OCI-LY7 (cell line): ENCODE measurements around the gene NR5A2.

ENCODE experiments used
- CTCF ChIP-seq: fragments of 200-600 bp; sonication (generic); conservative IDR thresholded peaks from 2 replicates; pipeline ENCODE4 v1.5.1; 2014; ENCODE audit warnings: mild to moderate bottlenecking, antibody characterized with exemption, low read length, moderate library complexity, mixed read lengths
- EZH2phosphoT487 ChIP-seq: fragments of 200-600 bp; sonication (generic); IDR thresholded peaks from 2 replicates; pipeline ENCODE4 v1.6.1; 2018; ENCODE audit warnings: low read depth, borderline replicate concordance, mild to moderate bottlenecking, mixed run types, antibody characterized with exemption, low read length, moderate library complexity, mixed read lengths

- TF ChIP-seq CTCF = no peak
- no peak for TF ChIP-seq EZH2phosphoT487
These were observed 84.8 kb downstream of the NR5A2 start for GRCh38 chr1:200112290-200112689.
